Spinal cord (tissue), 10 donors: ENCODE measurements around the gene SLC25A21. TPM values are rescaled to one million over a fixed set of nuclear protein-coding genes. Genes with fewer than 3 reads are reported as not detected.

Source experiments
- DNase-seq, 6 donors: peaks; one replicate each; pipeline versions ENCODE4 v3.0.0 to v3.0.0-alpha.2; 2013 to 2015; ENCODE audit warnings: low spot score in 6 of 6, low read depth in 4 of 6
- H3K27ac ChIP-seq: one replicate; pipeline ENCODE4 v1.5.1; 2013; ENCODE audit warnings: low read depth, low read length, control low read depth
- H3K27me3 ChIP-seq: one replicate; pipeline ENCODE4 v1.6.1; 2013; ENCODE audit warnings: low read length; ENCODE audit not compliant: control insufficient read depth, insufficient read depth
- H3K36me3 ChIP-seq: one replicate; pipeline ENCODE4 v1.6.1; 2013; ENCODE audit warnings: low read length; ENCODE audit not compliant: control insufficient read depth, insufficient read depth
- H3K4me1 ChIP-seq: one replicate; pipeline ENCODE4 v1.6.1; 2013; ENCODE audit warnings: low read length; ENCODE audit not compliant: control insufficient read depth, insufficient read depth
- H3K4me3 ChIP-seq: one replicate; pipeline ENCODE4 v1.5.1; 2013; ENCODE audit warnings: low read depth, low read length, control low read depth
- H3K9me3 ChIP-seq: one replicate; pipeline ENCODE4 v1.6.1; 2013; ENCODE audit warnings: low read length; ENCODE audit not compliant: control insufficient read depth, insufficient read depth
- WGBS: methylation state at CpG from one replicate; pipeline ENCODE4 v1.1.5; 2013; ENCODE audit warnings: missing lambda C conversion rate; ENCODE audit not compliant: insufficient coverage; 5-methylcytosine and 5-hydroxymethylcytosine counted together
- polyA plus RNA-seq, 2 donors: library from polyadenylated mRNA; unstranded; fragments of 120-200 nt; gene quantifications; one replicate each; pipeline ENCODE4 v1.2.1, GENCODE V29; 2013; ENCODE audit not compliant: insufficient read length in 2 of 2
- total RNA-seq, 2 donors: library from RNA; depleted of rRNA in 1 of 2; stranded (reverse); fragments of 120-200 nt in 1 of 2; fragments of >200 nt in 1 of 2; gene quantifications; one replicate each; pipeline versions ENCODE4 v1.2.3 to v1.2.4, GENCODE V29; 2013 to 2014
- donor health status: healthy.

SLC25A21 gene
- total and polyA plus RNA-seq, 4 donors, result 0.99 to 4.5 (median 2.4) TPM

DNA sequence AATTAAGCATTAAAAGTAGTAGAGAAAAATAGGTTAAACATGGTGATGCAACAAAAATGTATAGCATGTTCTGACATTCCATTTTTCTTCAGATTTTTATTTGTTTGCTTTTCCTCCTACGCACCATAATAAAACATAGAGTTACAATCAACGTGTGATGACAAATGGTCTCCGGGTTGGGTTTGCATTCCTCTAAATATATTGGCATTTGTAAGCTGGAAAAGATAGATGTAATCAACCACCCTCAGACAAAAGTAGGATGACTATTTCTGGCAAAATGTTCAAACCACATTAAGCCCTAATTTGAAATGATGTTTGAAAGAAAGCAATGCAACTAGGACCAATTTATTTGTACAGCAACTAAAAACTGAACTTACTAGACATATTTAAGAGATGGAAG is 58.4 kb downstream of the SLC25A21 start:
- no peak for DNase-seq
- Histone ChIP-seq H3K9me3 (no peaks in the 10 kb centered on the region), H3K27ac (no peak overlapping the region), H3K27me3 (no peaks in the 10 kb centered on the region), H3K4me1 (no peaks in the 10 kb centered on the region), H3K4me3 (no peak overlapping the region), H3K36me3 (no peaks in the 10 kb centered on the region)
- no CpG with 5 or more reads among the region's 3 CpGs for WGBS

DNA sequence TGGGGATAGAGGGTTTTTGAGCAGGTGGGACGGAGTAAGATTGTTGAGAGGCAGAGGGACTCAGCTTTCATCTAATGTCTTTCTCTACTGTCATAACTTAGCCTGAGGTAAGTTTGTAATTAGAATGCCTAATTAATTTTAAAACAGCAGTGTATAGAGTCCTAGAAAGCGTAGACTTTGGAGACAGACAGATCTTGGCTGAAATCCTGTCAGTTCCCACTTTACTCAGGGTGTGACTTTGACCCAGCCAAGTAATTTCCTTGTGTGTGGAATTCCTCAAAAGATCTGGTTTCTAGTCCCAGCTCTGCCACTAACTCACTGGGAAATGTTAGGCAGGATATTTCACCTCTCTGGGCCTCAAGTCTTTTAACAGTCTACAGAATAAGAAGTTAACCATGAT is 74.3 kb downstream of the SLC25A21 start:
- no peaks in the 10 kb centered on the region for H3K4me1 ChIP-seq
- WGBS, result no CpG with 5 or more reads among the region's 2 CpGs
- peaks cover 2% of the 10 kb centered on the region for H3K9me3 ChIP-seq
- H3K27me3 ChIP-seq, result no peaks in the 10 kb centered on the region
- no peak overlapping the region for H3K4me3 ChIP-seq
- H3K27ac ChIP-seq, result no peak overlapping the region
- no peak for DNase-seq
- no peaks in the 10 kb centered on the region for H3K36me3 ChIP-seq

DNA sequence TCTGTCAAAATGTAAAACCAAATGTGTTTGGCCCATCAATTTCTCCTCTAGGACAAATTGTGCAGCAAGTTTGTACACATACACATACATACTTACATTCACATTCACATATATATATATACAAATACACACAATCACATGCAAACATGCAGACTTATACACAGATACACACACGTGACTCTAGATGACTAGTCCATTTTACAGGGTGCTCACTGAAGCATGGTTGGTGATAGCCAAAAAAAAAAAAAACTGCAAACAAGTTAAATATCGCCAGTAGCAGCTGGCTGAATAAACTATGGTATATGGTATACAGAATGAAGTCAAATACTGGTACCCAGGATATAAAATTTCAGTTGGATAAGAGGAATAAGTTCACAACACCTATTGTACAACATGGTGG is 77.9 kb downstream of the SLC25A21 start:
- DNase-seq, result no peak
- Histone ChIP-seq H3K27me3 (no peaks in the 10 kb centered on the region), H3K4me3 (no peak overlapping the region), H3K9me3 (peaks cover 2% of the 10 kb centered on the region), H3K4me1 (no peaks in the 10 kb centered on the region), H3K36me3 (no peaks in the 10 kb centered on the region), H3K27ac (no peak overlapping the region)
- no CpG with 5 or more reads among the region's 2 CpGs for WGBS

DNA sequence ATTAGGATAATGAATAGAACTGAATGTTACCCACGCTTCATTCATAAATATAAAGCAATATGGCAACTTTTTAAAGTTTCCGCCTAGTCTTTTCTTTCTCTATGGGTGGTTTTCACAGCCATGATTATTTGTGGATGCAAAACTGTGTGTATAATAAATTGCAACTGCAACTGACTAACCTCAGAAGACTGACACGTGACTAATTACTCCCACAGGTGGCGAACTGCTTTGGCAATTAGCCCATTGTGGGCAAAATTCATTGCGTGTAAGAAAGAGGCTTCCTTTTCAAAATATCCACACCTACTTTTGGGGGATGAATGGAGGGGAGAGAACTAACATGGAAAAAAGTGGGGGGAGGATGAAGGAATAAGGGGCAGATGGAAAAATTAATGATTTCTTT is 79.0 kb downstream of the SLC25A21 start:
- H3K9me3 ChIP-seq, result peaks cover 2% of the 10 kb centered on the region
- H3K4me1 ChIP-seq, result no peaks in the 10 kb centered on the region
- no peak for DNase-seq
- H3K36me3 ChIP-seq, result no peaks in the 10 kb centered on the region
- no peak overlapping the region for H3K4me3 ChIP-seq
- no CpG with 5 or more reads among the region's 5 CpGs for WGBS
- H3K27ac ChIP-seq, result no peak overlapping the region
- H3K27me3 ChIP-seq, result no peaks in the 10 kb centered on the region

DNA sequence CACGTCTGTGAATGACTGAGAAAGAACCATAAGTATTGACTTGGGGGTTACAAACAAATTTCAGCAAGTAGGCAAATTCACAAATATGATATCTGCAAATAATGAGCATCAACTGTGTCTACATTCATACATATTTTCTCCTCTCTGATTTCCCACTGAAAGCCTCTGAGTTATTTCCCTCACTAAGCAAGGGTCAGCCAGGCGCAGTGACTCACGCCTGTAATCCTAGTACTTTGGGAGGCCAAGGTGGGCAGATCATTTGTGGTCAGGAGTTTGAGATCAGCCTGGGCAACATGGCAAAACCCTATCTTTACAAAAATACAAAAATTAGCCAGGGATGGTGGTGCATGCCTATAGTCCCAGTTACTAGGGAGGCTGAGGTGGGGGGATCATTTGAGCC is 80.8 kb downstream of the SLC25A21 start:
- no peak for DNase-seq
- no peaks in the 10 kb centered on the region for H3K4me1 ChIP-seq
- 78% methylated on average over 1 of the region's 3 CpGs for WGBS
- H3K9me3 ChIP-seq, result no peaks in the 10 kb centered on the region
- H3K27me3 ChIP-seq, result no peaks in the 10 kb centered on the region
- H3K27ac ChIP-seq, result no peak overlapping the region
- H3K36me3 ChIP-seq, result no peaks in the 10 kb centered on the region
- H3K4me3 ChIP-seq, result no peak overlapping the region

DNA sequence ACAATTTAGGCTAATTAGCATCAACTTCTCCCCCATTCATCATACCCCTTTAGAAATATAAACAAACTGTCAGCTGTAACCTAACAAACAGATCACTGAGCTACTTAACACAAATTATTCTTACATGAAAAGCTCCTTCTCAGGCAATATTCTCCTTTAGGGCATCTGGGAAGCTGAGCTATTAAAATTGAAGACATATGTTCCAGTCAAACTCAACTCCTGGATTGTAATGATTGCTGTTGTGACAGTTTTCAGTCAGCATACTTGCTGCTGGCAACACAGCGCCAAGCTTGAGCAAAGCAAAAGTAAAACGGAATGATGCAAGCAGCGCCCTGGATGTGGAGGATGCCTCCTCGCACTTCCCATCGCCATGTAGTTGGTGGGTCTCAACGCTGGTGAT is 82.4 kb downstream of the SLC25A21 start:
- Histone ChIP-seq H3K9me3 (no peaks in the 10 kb centered on the region), H3K27me3 (no peaks in the 10 kb centered on the region), H3K27ac (no peak overlapping the region), H3K4me3 (no peak overlapping the region), H3K36me3 (no peaks in the 10 kb centered on the region), H3K4me1 (no peaks in the 10 kb centered on the region)
- peak in 1 of 6 donors; percentile 8 for DNase-seq
- 74% methylated on average over 6 of the region's 6 CpGs for WGBS

DNA sequence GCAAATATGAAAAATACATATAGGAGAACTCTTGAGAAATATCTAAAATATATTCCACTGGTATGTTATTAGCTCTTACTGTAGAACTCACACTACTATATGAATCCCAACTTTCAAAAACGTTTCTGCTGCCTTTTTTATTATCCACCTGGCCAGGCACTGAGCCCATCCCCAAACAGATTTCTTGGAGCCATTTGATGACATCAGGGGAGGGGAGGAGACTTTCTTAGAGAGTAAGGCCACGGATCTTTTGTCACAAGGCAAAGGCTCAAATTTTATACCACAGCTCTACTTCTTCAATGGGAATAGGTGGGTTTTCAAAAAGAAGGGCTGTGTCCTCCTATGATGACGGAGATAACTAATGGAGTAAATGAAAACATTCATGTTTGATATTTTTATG is 83.0 kb downstream of the SLC25A21 start:
- Histone ChIP-seq H3K4me1 (no peaks in the 10 kb centered on the region), H3K36me3 (no peaks in the 10 kb centered on the region), H3K9me3 (no peaks in the 10 kb centered on the region), H3K4me3 (no peak overlapping the region), H3K27ac (no peak overlapping the region), H3K27me3 (no peaks in the 10 kb centered on the region)
- DNase-seq, result no peak
- no CpG with 5 or more reads among the region's 3 CpGs for WGBS

DNA sequence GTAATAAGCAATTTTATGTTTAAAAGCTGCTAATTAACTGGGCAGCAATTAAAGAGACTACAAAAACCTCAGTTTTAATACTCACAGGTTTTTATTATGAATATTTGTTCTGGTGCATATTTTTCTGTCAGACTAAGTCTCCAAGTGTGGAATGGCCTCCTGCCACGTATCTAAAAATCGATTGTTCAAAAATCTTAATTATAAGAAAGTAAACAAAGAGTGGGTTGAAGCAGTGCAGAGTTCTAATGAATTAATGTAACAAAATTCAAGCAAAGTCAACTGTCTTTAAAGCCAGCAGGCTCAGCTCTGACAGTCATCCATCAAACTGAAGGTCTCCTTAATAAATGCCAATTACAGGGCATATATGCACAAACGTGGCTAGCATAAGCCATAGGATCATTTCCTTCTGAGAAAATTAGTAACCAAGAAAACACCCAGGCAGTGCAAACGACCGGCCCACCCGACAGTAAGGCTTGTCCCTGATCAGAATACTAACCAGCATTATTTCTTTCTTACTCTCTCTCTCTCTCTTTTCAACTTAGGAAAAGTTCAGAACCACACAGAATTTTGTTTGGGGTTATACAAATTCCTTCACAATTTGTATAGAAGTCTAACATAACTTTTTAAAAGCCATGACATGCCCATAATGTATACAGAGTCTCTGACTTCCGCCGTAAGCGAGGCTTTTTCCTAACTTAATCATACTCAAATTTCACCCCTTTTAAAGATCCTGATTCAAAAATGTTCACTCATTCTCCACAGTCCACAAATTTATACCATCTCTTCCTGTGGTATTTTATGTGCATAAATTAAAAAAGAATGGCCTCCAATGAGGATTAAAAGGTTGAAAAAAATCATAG is 83.8 kb downstream of the SLC25A21 start:
- no peaks in the 10 kb centered on the region for H3K27me3 ChIP-seq
- WGBS, result 47% methylated on average over 4 of the region's 9 CpGs
- no peaks in the 10 kb centered on the region for H3K4me1 ChIP-seq
- H3K36me3 ChIP-seq, result no peaks in the 10 kb centered on the region
- no peaks in the 10 kb centered on the region for H3K9me3 ChIP-seq
- peak in 2 of 6 donors; percentile 24 to 59 for DNase-seq
- H3K4me3 ChIP-seq, result no peak overlapping the region
- H3K27ac ChIP-seq, result no peak overlapping the region

DNA sequence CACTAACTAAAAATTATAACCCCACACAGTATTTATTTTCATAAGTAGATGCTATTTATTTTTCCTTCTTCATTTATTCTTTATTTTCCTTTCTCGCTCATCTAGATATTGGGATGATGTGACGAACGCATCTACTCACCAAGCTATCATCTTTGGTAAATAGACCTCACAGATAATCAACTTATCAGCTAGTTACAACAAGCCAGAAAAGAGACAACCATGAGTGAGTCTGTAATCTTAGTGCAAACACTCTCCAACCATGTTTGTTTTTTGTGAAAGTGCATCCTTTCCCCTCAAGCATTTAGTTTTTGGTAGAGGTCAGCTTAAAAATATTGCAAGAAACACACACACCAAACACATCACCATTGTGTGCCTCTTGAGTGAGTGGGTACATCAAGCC is 84.9 kb downstream of the SLC25A21 start:
- H3K9me3 ChIP-seq, result no peaks in the 10 kb centered on the region
- H3K4me1 ChIP-seq, result no peaks in the 10 kb centered on the region
- no peak for DNase-seq
- H3K4me3 ChIP-seq, result no peak overlapping the region
- H3K27ac ChIP-seq, result no peak overlapping the region
- no peaks in the 10 kb centered on the region for H3K27me3 ChIP-seq
- no peaks in the 10 kb centered on the region for H3K36me3 ChIP-seq
- WGBS, result 80% methylated on average over 1 of the region's 3 CpGs

DNA sequence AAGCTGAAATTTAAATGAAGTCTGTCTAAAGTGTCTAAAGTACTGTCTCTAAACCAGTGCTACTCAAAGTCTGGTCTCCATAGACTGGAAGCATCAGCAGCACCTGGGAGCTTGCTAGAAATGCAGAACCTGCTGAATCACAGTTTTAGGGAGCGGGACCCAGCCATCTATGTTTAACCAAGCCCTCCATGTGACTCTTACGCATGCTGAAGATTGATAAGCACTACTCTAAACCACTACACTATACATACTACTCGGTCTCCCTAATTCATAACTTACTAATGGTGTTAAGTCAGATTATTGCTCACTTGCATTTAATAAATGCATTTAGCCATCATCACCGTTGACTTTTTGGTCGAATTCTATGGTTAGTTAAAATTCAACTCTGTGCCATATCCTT is 88.8 kb downstream of the SLC25A21 start:
- H3K9me3 ChIP-seq, result no peaks in the 10 kb centered on the region
- no peaks in the 10 kb centered on the region for H3K27me3 ChIP-seq
- no peaks in the 10 kb centered on the region for H3K36me3 ChIP-seq
- whole genome bisulfite sequencing, result no CpG with 5 or more reads among the region's 5 CpGs
- no peak for DNase-seq
- H3K27ac ChIP-seq, result no peak overlapping the region
- no peak overlapping the region for H3K4me3 ChIP-seq
- no peaks in the 10 kb centered on the region for H3K4me1 ChIP-seq
